HepG2 (cell line): Measurements from ENCODE around the gene FAHD2A. TPM values are rescaled to one million over a fixed set of nuclear protein-coding genes. Genes with fewer than 3 reads are reported as not detected.

Source experiments
- ATAC-seq: fragments of 200-7000 bp; cut with Tn5 transposase; 3 replicates; pipeline ENCODE4 v1.9.1; 2020; ENCODE audit warnings: mild to moderate bottlenecking, moderate library complexity
- BruUV-seq: library from RNA; stranded (reverse); fragments of 400-500 nt; replicated peaks from 2 replicates; lab custom pipeline; 2021; lab: Mats Ljungman, UMichigan
- CTCF ChIA-PET: fragments of 300-600 bp; formaldehyde crosslinking; extraction: SDS; loops from one replicate; lab custom pipeline; 2021; ENCODE audit warnings: low total read pairs, inconsistent platforms, low intra/inter-chr PET ratio; lab: Yijun Ruan, JAX
- POLR2A ChIA-PET: fragments of 350-600 bp; sonication (Branson Sonifier 250); formaldehyde crosslinking; loops from one replicate; lab custom pipeline; 2020; ENCODE audit warnings: antibody characterized with exemption, inconsistent platforms; lab: Yijun Ruan, JAX
- DNase-seq: peaks from one replicate; pipeline ENCODE4 v3.0.0-alpha.2; 2015; ENCODE audit warnings: low spot score
- FAIRE-seq: peaks from 3 replicates; lab custom pipeline; 2011; peaks lifted over from hg19 to GRCh38; lab: Jason Lieb, UNC
- H2AFZ ChIP-seq: one replicate; pipeline ENCODE4 v1.6.1; 2011; ENCODE audit warnings: low read length, inconsistent platforms
- H3K27ac ChIP-seq: fragments of 300-600 bp; 3 replicates; pipeline ENCODE4 v1.8.0; 2011; ENCODE audit warnings: mixed run types, mild to moderate bottlenecking, mixed read lengths, low read length, inconsistent platforms; ENCODE audit not compliant: insufficient read depth; ENCODE audit errors: extremely low read length
- H3K27me3 ChIP-seq, 2 experiments: fragments of 200-600 bp in 1 of 2; 2 replicates in 1 of 2; 3 replicates in 1 of 2; pipeline versions ENCODE4 v1.6.0 to v1.8.0; 2011; ENCODE audit warnings: low read length in 2 of 2, mild to moderate bottlenecking in 2 of 2, moderate library complexity in 2 of 2, inconsistent platforms in 1 of 2; ENCODE audit not compliant: insufficient read depth in 2 of 2, control insufficient read depth in 1 of 2
- H3K36me3 ChIP-seq, 2 experiments: fragments of 200-600 bp in 1 of 2; replicated peaks in 1 of 2; 2 replicates in 1 of 2; 3 replicates in 1 of 2; pipeline versions ENCODE4 v1.5.1 to v1.8.0; 2011; ENCODE audit warnings: low read length in 2 of 2, inconsistent platforms in 1 of 2; ENCODE audit not compliant: insufficient read depth in 2 of 2, control insufficient read depth in 1 of 2
- H3K4me1 ChIP-seq: 2 replicates; pipeline ENCODE4 v1.5.1; 2012; ENCODE audit warnings: low read length, inconsistent platforms; ENCODE audit not compliant: insufficient read depth
- H3K4me2 ChIP-seq: 2 replicates; pipeline ENCODE4 v1.6.0; 2011; ENCODE audit warnings: low read depth, low read length, inconsistent platforms
- H3K4me3 ChIP-seq, 3 experiments: fragments of 200-600 bp in 1 of 3; sonication (generic), shearing (Covaris generic) in 1 of 3; replicated peaks in 1 of 3; 2 replicates each; pipeline ENCODE4 v1.5.1; 2011 to 2016; ENCODE audit warnings: low read length in 3 of 3, inconsistent platforms in 2 of 3, low read depth in 2 of 3, mild to moderate bottlenecking in 2 of 3, control low read depth in 1 of 3, mixed read lengths in 1 of 3; ENCODE audit not compliant: insufficient read depth in 1 of 3
- H3K79me2 ChIP-seq: one replicate; pipeline ENCODE4 v1.6.1; 2011; ENCODE audit warnings: low read length, inconsistent platforms; ENCODE audit not compliant: insufficient read depth
- H3K9ac ChIP-seq: 2 replicates; pipeline ENCODE4 v1.6.0; 2011; ENCODE audit warnings: mild to moderate bottlenecking, low read depth, low read length, inconsistent platforms; ENCODE audit not compliant: insufficient read depth
- H3K9me3 ChIP-seq: 2 replicates; pipeline ENCODE4 v1.5.1; 2012; ENCODE audit warnings: mild to moderate bottlenecking, low read length
- H4K20me1 ChIP-seq: 2 replicates; pipeline ENCODE4 v1.6.0; 2011; ENCODE audit warnings: inconsistent platforms, mild to moderate bottlenecking, low read length, moderate library complexity; ENCODE audit not compliant: insufficient read depth
- KDM1A ChIP-seq: IDR thresholded peaks from 2 replicates; pipeline ENCODE4 v1.6.1; 2016; ENCODE audit warnings: missing compliant biosample characterization
- ZNF407 ChIP-seq: sonication (generic); formaldehyde crosslinking; IDR thresholded peaks from one replicate; pipeline ENCODE4 v1.5.1; 2020; ENCODE audit warnings: mild to moderate bottlenecking, missing genetic modification reagents; ENCODE audit errors: not compliant biosample characterization
- WGBS: methylation state at CpG from one replicate; pipeline ENCODE4 v1.1.6; 2017; ENCODE audit warnings: low lambda C conversion rate; 5-methylcytosine and 5-hydroxymethylcytosine counted together
- in situ Hi-C: cut with HindIII; loops from 2 replicates; pipeline ENCODE4 v1.10.0; 2017; ENCODE audit warnings: low pct_unique_long_range_greater_than_20kb; ENCODE audit not compliant: extremely low pct_ligation_motif_present
- intact Hi-C: fragments of 100-400 bp; cut with micrococcal nuclease; formaldehyde crosslinking; loops from one replicate; pipeline ENCODE4 v1.10.0; 2022; ENCODE audit not compliant: unreplicated experiment
- polyA plus RNA-seq, 8 experiments: library from polyadenylated mRNA; depleted of rRNA in 3 of 8; stranded (reverse) in 7 of 8; unstranded in 1 of 8; fragments of >200 nt; fragmentation: Illumina TruSeq in 4 of 8; extraction: Trizol in 4 of 8; gene quantifications; 2 replicates each; pipeline versions ENCODE4 v1.2.1 to v1.2.3, GENCODE V29; 2011 to 2016; ENCODE audit warnings: low read depth in 4 of 8, missing spikeins in 1 of 8, mixed read lengths in 1 of 8; ENCODE audit not compliant: insufficient read depth in 1 of 8
- total RNA-seq, 5 experiments: library from RNA; depleted of rRNA; stranded (reverse); fragments of >200 nt; fragmentation: Illumina TruSeq; extraction: Trizol; gene quantifications; 2 replicates each; pipeline ENCODE4 v1.2.3, GENCODE V29; 2016; ENCODE audit warnings: low read depth in 1 of 5

The FAHD2A gene
- total and polyA plus RNA-seq, 2 of the 13 experiments (the other 11 are each of a cell fraction or from before 2014, with no cell fraction given): 34.0 to 44.2 TPM

GRCh38 chr2:95381212-95382191 is 21.0 kb upstream of the FAHD2A start (continued):
- no peak for TF ChIP-seq ZNF407 (CRISPR knock-in tag)

- CTCF ChIA-PET: no interaction called here
- Histone ChIP-seq H3K4me2 (no peak overlapping the region), H3K4me1 (peaks cover 31% of the 10 kb centered on the region), H3K4me3 (no peak overlapping the region), H3K36me3 (no peaks in the 10 kb centered on the region), H3K9me3 (no peaks in the 10 kb centered on the region), H4K20me1 (no peaks in the 10 kb centered on the region), H2AFZ (no peak overlapping the region), H3K27ac (no peak overlapping the region), H3K27me3 (peaks cover 0 to 16% of the 10 kb centered on the region in 2 experiments; a peak in 2 of 5 replicates), H3K9ac (no peak overlapping the region), H3K79me2 (no peaks in the 10 kb centered on the region)
- in situ Hi-C loops: no loop called here
- POLR2A ChIA-PET: no interaction called here
- no peak for ATAC-seq
- intact Hi-C loops: no loop called here
- no peak for DNase-seq
- FAIRE-seq: no peak
- WGBS: 77% methylated on average over 19 of the region's 20 CpGs
- no peak for TF ChIP-seq KDM1A (CRISPR knock-in tag)
- no TSS peak for BruUV-seq
Observed at GRCh38 chr2:95382192-95382591, 20.3 kb upstream of the FAHD2A start.
